Kidney (tissue), 14 donors: ENCODE results near the gene ZNF521. TPM values are rescaled to one million over a fixed set of nuclear protein-coding genes. Genes with fewer than 3 reads are reported as not detected.

ENCODE experiments used
- DNase-seq, 5 donors: peaks; one replicate each; pipeline ENCODE4 v3.0.0-alpha.2; 2013 to 2020
- FAIRE-seq: peaks from 2 replicates; lab custom pipeline; 2012; peaks lifted over from hg19 to GRCh38; lab: Jason Lieb, UNC
- H3K27ac ChIP-seq, 2 donors: one replicate each; pipeline ENCODE4 v1.7.0; 2013; ENCODE audit warnings: low read depth in 2 of 2, low read length in 2 of 2, inconsistent platforms in 1 of 2
- H3K27me3 ChIP-seq: one replicate; pipeline ENCODE4 v1.7.1; 2013; ENCODE audit warnings: low read length, inconsistent platforms; ENCODE audit not compliant: control insufficient read depth, insufficient read depth
- H3K36me3 ChIP-seq, 3 donors: one replicate each; pipeline versions ENCODE4 v1.7.0 to v1.7.1; 2013; ENCODE audit warnings: low read length in 3 of 3, control low read depth in 1 of 3, inconsistent platforms in 1 of 3; ENCODE audit not compliant: insufficient read depth in 3 of 3, control insufficient read depth in 2 of 3
- H3K4me1 ChIP-seq, 3 donors: one replicate each; pipeline versions ENCODE4 v1.7.0 to v1.7.1; 2013; ENCODE audit warnings: low read length in 3 of 3, inconsistent platforms in 1 of 3, low read depth in 1 of 3; ENCODE audit not compliant: control insufficient read depth in 2 of 3, insufficient read depth in 2 of 3
- H3K4me3 ChIP-seq, 3 donors: one replicate each; pipeline versions ENCODE4 v1.7.0 to v1.8.1; 2013; ENCODE audit warnings: low read length in 3 of 3, control low read depth in 1 of 3, inconsistent platforms in 1 of 3
- H3K9ac ChIP-seq, 3 donors: one replicate each; pipeline versions ENCODE4 v1.7.0 to v1.7.1; 2013; ENCODE audit warnings: low read length in 3 of 3, control low read depth in 1 of 3, inconsistent platforms in 1 of 3
- H3K9me3 ChIP-seq, 3 donors: one replicate each; pipeline versions ENCODE4 v1.7.0 to v1.7.1; 2013; ENCODE audit warnings: low read length in 3 of 3, control low read depth in 1 of 3, inconsistent platforms in 1 of 3; ENCODE audit not compliant: control insufficient read depth in 2 of 3, insufficient read depth in 1 of 3
- CTCF ChIP-seq: IDR thresholded peaks from 3 replicates; pipeline ENCODE4 v1.5.1; 2012; ENCODE audit warnings: mild to moderate bottlenecking, moderate library complexity, borderline replicate concordance; ENCODE audit not compliant: insufficient read depth; ENCODE audit errors: extremely low read depth
- intact Hi-C: fragments of 100-400 bp; cut with DNase I; formaldehyde crosslinking; loops from one replicate; pipeline ENCODE4 v1.11.1; 2022
- polyA plus RNA-seq: library from polyadenylated mRNA; stranded (reverse); fragments of 350-450 nt; fragmentation: Illumina TruSeq; extraction: RNeasy Lipid Tissue Mini Kit (QIAGEN cat#74804); gene quantifications from one replicate; pipeline ENCODE4 v1.2.3, GENCODE V29; 2014; ENCODE audit warnings: low read depth, low replicate concordance; ENCODE audit not compliant: insufficient read depth
- total RNA-seq: library from RNA; stranded (reverse); fragmentation: NEBNext Ultra II Directional; extraction: Animal tissue kit (Norgen Biotek cat#: 25700); gene quantifications from one replicate; pipeline ENCODE4 v1.2.1, GENCODE V29; 2021
- donor health status: control.
- donor health status: control.
- donor health status: control.
- donor health status: control.
- donor health status: control.
- donor health status: DM: yes; HTN: yes; CAD: no.
- donor health status: Normal renal cell carcinoma (clear cell type).

Gene ZNF521
- total and polyA plus RNA-seq, 2 donors from 2014 or later = 1.8 to 18.0 TPM

- no peak for FAIRE-seq
- Histone ChIP-seq H3K9ac (no peak overlapping the region), H3K36me3 (no peaks in the 10 kb centered on the region), H3K9me3 (no peaks in the 10 kb centered on the region), H3K4me3 (no peak overlapping the region), H3K27me3 (no peaks in the 10 kb centered on the region), H3K27ac (no peak overlapping the region), H3K4me1 (peaks cover 0 to 7% (median 6%) of the 10 kb centered on the region in 3 donors)
- no peak for TF ChIP-seq CTCF
- intact Hi-C loops = no loop called here
- DNase-seq = peak in 1 of 5 donors; percentile 57
Observed at GRCh38 chr18:25140124-25140961, 211.6 kb downstream of the ZNF521 start.

- H3K27me3 ChIP-seq = no peaks in the 10 kb centered on the region
- H3K9ac ChIP-seq = no peak overlapping the region
- no peaks in the 10 kb centered on the region for H3K36me3 ChIP-seq
- H3K27ac ChIP-seq = no peak overlapping the region
- no peak for TF ChIP-seq CTCF
- intact Hi-C loops = no loop called here
- no peak for DNase-seq
- peaks cover 0 to 9% (median 7%) of the 10 kb centered on the region in 3 donors for H3K4me1 ChIP-seq
- H3K9me3 ChIP-seq = no peaks in the 10 kb centered on the region
- no peak for FAIRE-seq
- peak overlapping the region in 1 of 3 donors; percentile 26 for H3K4me3 ChIP-seq
Observed at GRCh38 chr18:25137197-25137472, 214.8 kb downstream of the ZNF521 start.

GRCh38 chr18:25136416-25137196 lies 215.4 kb downstream of the ZNF521 start:
- Histone ChIP-seq H3K36me3 (no peaks in the 10 kb centered on the region), H3K27ac (no peak overlapping the region), H3K4me1 (peaks cover 0 to 9% (median 7%) of the 10 kb centered on the region in 3 donors), H3K4me3 (peak overlapping the region in 1 of 3 donors; percentile 26), H3K27me3 (no peaks in the 10 kb centered on the region), H3K9ac (no peak overlapping the region), H3K9me3 (no peaks in the 10 kb centered on the region)
- no peak for DNase-seq
- no peak for FAIRE-seq
- intact Hi-C loops = no loop called here
- no peak for TF ChIP-seq CTCF
